HT1080 (cell line): ENCODE data around the gene CHRM4. TPM values are rescaled to one million over a fixed set of nuclear protein-coding genes. Genes with fewer than 3 reads are reported as not detected.

Experiments used
- DNase-seq: peaks from one replicate; pipeline ENCODE4 v3.0.0-alpha.2; 2015; ENCODE audit warnings: low read depth
- total RNA-seq: library from RNA; depleted of rRNA; stranded (reverse); fragments of >200 nt; shearing (Covaris generic); gene quantifications from 2 replicates; pipeline ENCODE4 v1.2.3, GENCODE V29; 2014

Gene CHRM4
- total RNA-seq, 1 experiment from 2014 or later = 0.40 TPM

GRCh38 chr11:46348566-46349401 is 42.8 kb downstream of the CHRM4 start:
- DNase-seq = no peak

- no peak for DNase-seq
These were observed 43.8 kb downstream of the CHRM4 start for GRCh38 chr11:46347637-46348311.

- peak; percentile 68 for DNase-seq
These were observed 44.5 kb downstream of the CHRM4 start, which contains the start of gene DGKZ for GRCh38 chr11:46346886-46347636. Gene DGKZ (plus strand): TSS chr11:46347463. CDS start chr11:46347660, 197 bp downstream.

GRCh38 chr11:46345881-46346484 is 45.6 kb downstream of the CHRM4 start:
- DNase-seq = no peak

- DNase-seq = no peak
These were observed 46.4 kb downstream of the CHRM4 start for GRCh38 chr11:46345131-46345597.

- DNase-seq = no peak
These were observed 48.1 kb downstream of the CHRM4 start for GRCh38 chr11:46343520-46343919.

GRCh38 chr11:46342239-46342638 is 49.3 kb downstream of the CHRM4 start:
- no peak for DNase-seq

GRCh38 chr11:46341454-46341853 is 50.1 kb downstream of the CHRM4 start:
- DNase-seq = no peak

GRCh38 chr11:46339816-46340215 is 51.8 kb downstream of the CHRM4 start:
- no peak for DNase-seq

GRCh38 chr11:46338988-46339666 is 52.4 kb downstream of the CHRM4 start:
- no peak for DNase-seq

GRCh38 chr11:46338636-46338987 is 53.0 kb downstream of the CHRM4 start:
- no peak for DNase-seq

- DNase-seq = no peak
These were observed 53.8 kb downstream of the CHRM4 start for GRCh38 chr11:46337626-46338345.

- no peak for DNase-seq
These were observed 54.9 kb downstream of the CHRM4 start for GRCh38 chr11:46336563-46337180.

GRCh38 chr11:46335890-46336562 is 55.5 kb downstream of the CHRM4 start:
- DNase-seq = no peak

- no peak for DNase-seq
These were observed 56.3 kb downstream of the CHRM4 start for GRCh38 chr11:46335271-46335670.

GRCh38 chr11:46334211-46334610 is 57.4 kb downstream of the CHRM4 start:
- DNase-seq = no peak
